Loucy (cell line): ENCODE results near the gene SGK1.

Source experiments
- EZH2phosphoT487 ChIP-seq: fragments of 200-600 bp; IDR thresholded peaks from 2 replicates; pipeline ENCODE4 v1.6.1; 2018; ENCODE audit warnings: antibody characterized with exemption, mild to moderate bottlenecking, moderate library complexity, borderline replicate concordance
- TF ChIP-seq, protein P1 (sequence below): fragments of 200-600 bp; sonication (generic); conservative IDR thresholded peaks from 2 replicates; pipeline ENCODE4 v1.5.1; 2014; ENCODE audit warnings: mild to moderate bottlenecking, antibody characterized with exemption, low read length

DNA sequence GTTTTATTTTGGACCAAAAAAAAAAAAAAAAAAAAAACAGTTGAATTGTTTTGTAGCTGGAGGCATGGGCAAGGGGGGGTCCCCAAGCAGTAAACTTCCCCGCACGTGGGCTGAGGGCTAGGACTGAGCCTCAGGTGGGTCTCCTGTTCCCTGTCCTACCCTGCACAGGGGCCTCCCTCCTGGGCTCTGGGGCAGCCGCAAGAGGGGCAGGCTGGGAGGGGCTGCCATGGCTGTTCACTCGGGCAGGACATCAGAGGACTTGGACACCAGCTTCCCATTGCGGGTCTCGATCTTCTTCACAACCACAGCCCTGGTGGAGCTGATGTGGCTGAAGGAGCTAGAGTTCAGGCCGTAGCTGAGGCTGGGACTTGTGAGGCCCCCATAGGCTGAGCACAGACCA lies 21.1 kb downstream of the SGK1 start:
- TF ChIP-seq, protein P1, sequence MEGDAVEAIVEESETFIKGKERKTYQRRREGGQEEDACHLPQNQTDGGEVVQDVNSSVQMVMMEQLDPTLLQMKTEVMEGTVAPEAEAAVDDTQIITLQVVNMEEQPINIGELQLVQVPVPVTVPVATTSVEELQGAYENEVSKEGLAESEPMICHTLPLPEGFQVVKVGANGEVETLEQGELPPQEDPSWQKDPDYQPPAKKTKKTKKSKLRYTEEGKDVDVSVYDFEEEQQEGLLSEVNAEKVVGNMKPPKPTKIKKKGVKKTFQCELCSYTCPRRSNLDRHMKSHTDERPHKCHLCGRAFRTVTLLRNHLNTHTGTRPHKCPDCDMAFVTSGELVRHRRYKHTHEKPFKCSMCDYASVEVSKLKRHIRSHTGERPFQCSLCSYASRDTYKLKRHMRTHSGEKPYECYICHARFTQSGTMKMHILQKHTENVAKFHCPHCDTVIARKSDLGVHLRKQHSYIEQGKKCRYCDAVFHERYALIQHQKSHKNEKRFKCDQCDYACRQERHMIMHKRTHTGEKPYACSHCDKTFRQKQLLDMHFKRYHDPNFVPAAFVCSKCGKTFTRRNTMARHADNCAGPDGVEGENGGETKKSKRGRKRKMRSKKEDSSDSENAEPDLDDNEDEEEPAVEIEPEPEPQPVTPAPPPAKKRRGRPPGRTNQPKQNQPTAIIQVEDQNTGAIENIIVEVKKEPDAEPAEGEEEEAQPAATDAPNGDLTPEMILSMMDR, result no peak
- TF ChIP-seq EZH2phosphoT487, result no peak
